Panc1 (cell line): ENCODE data around the gene LMF1. TPM values are rescaled to one million over a fixed set of nuclear protein-coding genes. Genes with fewer than 3 reads are reported as not detected.

Source experiments
- ATAC-seq: fragments of 200-7000 bp; cut with Tn5 transposase; 2 replicates; pipeline ENCODE4 v1.9.1; 2020; ENCODE audit warnings: mild to moderate bottlenecking, moderate library complexity
- BruUV-seq: library from RNA; stranded (reverse); fragments of 400-500 nt; replicated peaks from 2 replicates; lab custom pipeline; 2021; lab: Mats Ljungman, UMichigan
- CTCF ChIA-PET: fragments of 300-600 bp; sonication (Branson Sonifier 250); formaldehyde crosslinking; loops from one replicate; lab custom pipeline; 2022; ENCODE audit warnings: antibody characterized with exemption; lab: Charles Lee
- POLR2A ChIA-PET: fragments of 300-600 bp; sonication (Branson Sonifier 250); formaldehyde crosslinking; loops from one replicate; lab custom pipeline; 2022; ENCODE audit warnings: antibody characterized with exemption; lab: Charles Lee
- DNase-seq: peaks from one replicate; pipeline ENCODE4 v3.0.0-alpha.2; 2010; ENCODE audit warnings: low read depth, low spot score
- H3K27ac ChIP-seq: 2 replicates; pipeline ENCODE4 v1.5.1; 2011; ENCODE audit warnings: mild to moderate bottlenecking, low read length, inconsistent platforms
- H3K27me3 ChIP-seq: fragments of 200-500 bp; sonication (Bioruptor generic); 2 replicates; pipeline ENCODE4 v1.6.0; 2014; ENCODE audit warnings: low read length, inconsistent platforms; ENCODE audit not compliant: control insufficient read depth, insufficient read depth
- H3K36me3 ChIP-seq: fragments of 200-500 bp; sonication (Bioruptor generic); 2 replicates; pipeline ENCODE4 v1.5.1; 2014; ENCODE audit warnings: inconsistent platforms, mild to moderate bottlenecking, low read length, moderate library complexity; ENCODE audit not compliant: control insufficient read depth, insufficient read depth
- H3K4me1 ChIP-seq: 2 replicates; pipeline ENCODE4 v1.5.1; 2011; ENCODE audit warnings: inconsistent platforms, mild to moderate bottlenecking, low read length, moderate library complexity; ENCODE audit not compliant: control insufficient read depth, insufficient read depth
- H3K4me3 ChIP-seq, 2 experiments: 2 replicates each; pipeline ENCODE4 v1.5.1; 2011 to 2012; ENCODE audit warnings: low read depth in 2 of 2, low read length in 2 of 2, mild to moderate bottlenecking in 2 of 2, inconsistent platforms in 1 of 2, moderate library complexity in 1 of 2
- H3K9me3 ChIP-seq: fragments of 200-500 bp; sonication (Bioruptor generic); 2 replicates; pipeline ENCODE4 v1.5.1; 2014; ENCODE audit warnings: low read depth, mild to moderate bottlenecking, inconsistent platforms, low read length, moderate library complexity; ENCODE audit not compliant: control insufficient read depth, insufficient read depth
- POLR2AphosphoS5 ChIP-seq: IDR thresholded peaks from 2 replicates; pipeline ENCODE4 v1.6.1; 2012; ENCODE audit warnings: mild to moderate bottlenecking, low read depth, low read length, moderate library complexity
- SIN3A ChIP-seq: IDR thresholded peaks from 2 replicates; pipeline ENCODE4 v1.6.1; 2012; ENCODE audit warnings: low read depth, mild to moderate bottlenecking, low read length, moderate library complexity, borderline replicate concordance; ENCODE audit not compliant: insufficient read depth
- TCF7L2 ChIP-seq: IDR thresholded peaks from 2 replicates; pipeline ENCODE4 v1.6.1; 2011; ENCODE audit warnings: mild to moderate bottlenecking, low read depth, low read length, inconsistent platforms
- in situ Hi-C: cut with HindIII; loops from 2 replicates; pipeline ENCODE4 v1.10.0; 2016; ENCODE audit warnings: low sequenced_read_pairs, low pct_unique_long_range_greater_than_20kb
- intact Hi-C: fragments of 100-400 bp; cut with micrococcal nuclease; formaldehyde crosslinking; loops from one replicate; pipeline ENCODE4 v1.10.0; 2022; ENCODE audit not compliant: unreplicated experiment
- total RNA-seq: library from RNA; stranded (reverse); gene quantifications from one replicate; pipeline ENCODE4 v1.2.1, GENCODE V29; 2021; ENCODE audit not compliant: unreplicated experiment
- TF ChIP-seq, protein P1 (sequence below): fragments of 450-650 bp; IDR thresholded peaks from 2 replicates; pipeline ENCODE4 v1.5.1; 2017; ENCODE audit warnings: mild to moderate bottlenecking
- TF ChIP-seq, protein P2 (sequence below), 2 experiments: IDR thresholded peaks; 2 replicates each; pipeline ENCODE4 v1.6.1; 2011 to 2012; ENCODE audit warnings: low read depth in 2 of 2, control low read depth in 1 of 2, low read length in 1 of 2, mild to moderate bottlenecking in 1 of 2, moderate library complexity in 1 of 2; ENCODE audit not compliant: insufficient read depth in 1 of 2

Gene LMF1
- total RNA-seq, 1 experiment from 2014 or later, result 24.3 TPM

DNA sequence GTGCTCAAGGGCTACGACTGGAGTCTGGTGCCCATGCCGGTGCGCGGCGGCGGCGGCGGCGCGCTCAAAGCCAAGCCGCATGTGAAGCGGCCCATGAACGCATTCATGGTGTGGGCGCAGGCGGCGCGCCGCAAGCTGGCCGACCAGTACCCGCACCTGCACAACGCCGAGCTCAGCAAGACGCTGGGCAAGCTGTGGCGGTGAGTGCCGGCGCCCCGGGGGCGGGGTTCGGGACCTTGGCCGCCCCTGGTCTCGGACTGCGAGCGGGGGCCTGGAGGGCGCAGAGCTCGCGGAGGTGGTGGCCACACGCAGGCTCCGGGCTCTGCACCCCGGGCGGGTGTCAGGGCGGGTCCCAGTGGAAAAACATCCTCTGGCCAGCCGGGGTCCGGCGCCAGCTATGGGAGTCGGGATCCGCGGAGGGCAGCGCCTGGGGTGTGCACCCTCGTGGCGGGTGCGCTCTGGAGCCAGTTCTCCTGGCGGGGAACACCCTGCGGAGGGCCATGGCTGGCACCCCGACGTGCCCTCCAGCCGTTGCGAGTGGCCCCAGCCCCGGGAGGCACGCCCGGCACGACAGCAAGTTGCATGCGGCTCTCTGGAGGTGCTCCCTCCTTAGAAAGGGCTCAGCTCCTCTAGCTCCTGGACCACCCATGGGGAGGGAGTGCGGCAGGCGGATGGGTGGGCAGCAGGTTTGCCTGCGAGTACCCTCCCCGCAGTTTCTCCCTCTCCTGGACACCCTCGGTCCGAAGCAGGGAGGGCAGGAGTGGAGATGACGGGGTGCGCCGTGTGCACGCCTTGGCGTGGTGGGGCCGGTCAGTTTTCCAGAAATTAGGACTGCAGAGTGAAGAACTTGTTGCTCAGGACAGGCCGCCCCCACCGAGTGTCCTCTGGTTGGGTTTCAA lies 11.6 kb upstream of the LMF1 start:
- Histone ChIP-seq H3K4me3 (peak overlapping the region; percentile 22 to 26), H3K36me3 (no peaks in the 10 kb centered on the region), H3K27ac (no peak overlapping the region), H3K9me3 (no peaks in the 10 kb centered on the region), H3K4me1 (no peaks in the 10 kb centered on the region; the same call in 1 of the 2 replicates), H3K27me3 (no peaks in the 10 kb centered on the region)
- intact Hi-C loops, result no loop called here
- ATAC-seq, result peak; percentile 35
- no peak for DNase-seq
- CTCF ChIA-PET, result no interaction called here
- TF ChIP-seq TCF7L2, result peak; percentile 68; the same call in 1 of the 2 replicates
- no peak for TF ChIP-seq POLR2AphosphoS5
- POLR2A ChIA-PET, result no interaction called here
- in situ Hi-C loops, result no loop called here
- no TSS peak for BruUV-seq

DNA sequence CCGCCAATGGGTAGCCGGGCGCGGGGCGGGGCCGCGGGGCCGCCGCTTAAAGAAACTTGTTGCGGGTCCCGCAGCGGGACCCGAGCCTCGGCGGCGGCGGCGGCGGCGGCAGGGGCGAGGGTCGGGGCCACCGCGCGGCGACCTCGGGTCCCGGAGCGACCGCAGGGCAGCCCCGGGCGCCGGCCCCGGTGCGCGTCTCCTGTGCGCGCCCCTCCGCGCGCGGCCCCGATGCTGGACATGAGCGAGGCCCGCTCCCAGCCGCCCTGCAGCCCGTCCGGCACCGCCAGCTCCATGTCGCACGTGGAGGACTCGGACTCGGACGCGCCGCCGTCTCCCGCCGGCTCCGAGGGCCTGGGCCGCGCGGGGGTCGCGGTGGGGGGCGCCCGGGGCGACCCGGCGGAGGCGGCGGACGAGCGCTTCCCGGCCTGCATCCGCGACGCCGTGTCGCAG lies 10.9 kb upstream of the LMF1 start, which contains the start of gene SOX8:
Gene SOX8 (plus strand): TSS at position 76 of the 450 bp plus-strand sequence. CDS start 153 bp downstream, at position 229.
- in situ Hi-C loops, result no loop called here
- ChIA-PET POLR2A (interaction anchor here (0.6 kb wide), 3 partner anchors 13 to 269 kb away, joined by 3 to 8 read pairs (median 4); no protein-coding TSS in a partner anchor), CTCF (interaction anchor here (0.7 kb wide), 1 partner anchor 37 kb away, joined by 5 read pairs; no protein-coding TSS in a partner anchor)
- ATAC-seq (peak; percentile 54), DNase-seq (no peak)
- H3K27ac ChIP-seq, result no peak within 1 kb of the TSS
- H3K27me3 ChIP-seq, result no peaks in the 10 kb centered on the region
- no peaks in the 10 kb centered on the region; the same call in 1 of the 2 replicates for H3K4me1 ChIP-seq
- BruUV-seq, result no TSS peak
- TF ChIP-seq, protein P1, sequence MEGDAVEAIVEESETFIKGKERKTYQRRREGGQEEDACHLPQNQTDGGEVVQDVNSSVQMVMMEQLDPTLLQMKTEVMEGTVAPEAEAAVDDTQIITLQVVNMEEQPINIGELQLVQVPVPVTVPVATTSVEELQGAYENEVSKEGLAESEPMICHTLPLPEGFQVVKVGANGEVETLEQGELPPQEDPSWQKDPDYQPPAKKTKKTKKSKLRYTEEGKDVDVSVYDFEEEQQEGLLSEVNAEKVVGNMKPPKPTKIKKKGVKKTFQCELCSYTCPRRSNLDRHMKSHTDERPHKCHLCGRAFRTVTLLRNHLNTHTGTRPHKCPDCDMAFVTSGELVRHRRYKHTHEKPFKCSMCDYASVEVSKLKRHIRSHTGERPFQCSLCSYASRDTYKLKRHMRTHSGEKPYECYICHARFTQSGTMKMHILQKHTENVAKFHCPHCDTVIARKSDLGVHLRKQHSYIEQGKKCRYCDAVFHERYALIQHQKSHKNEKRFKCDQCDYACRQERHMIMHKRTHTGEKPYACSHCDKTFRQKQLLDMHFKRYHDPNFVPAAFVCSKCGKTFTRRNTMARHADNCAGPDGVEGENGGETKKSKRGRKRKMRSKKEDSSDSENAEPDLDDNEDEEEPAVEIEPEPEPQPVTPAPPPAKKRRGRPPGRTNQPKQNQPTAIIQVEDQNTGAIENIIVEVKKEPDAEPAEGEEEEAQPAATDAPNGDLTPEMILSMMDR, result no peak
- no peak for TF ChIP-seq SIN3A
- no peak for TF ChIP-seq POLR2AphosphoS5
- no peak for TF ChIP-seq TCF7L2
- TF ChIP-seq, protein P2, sequence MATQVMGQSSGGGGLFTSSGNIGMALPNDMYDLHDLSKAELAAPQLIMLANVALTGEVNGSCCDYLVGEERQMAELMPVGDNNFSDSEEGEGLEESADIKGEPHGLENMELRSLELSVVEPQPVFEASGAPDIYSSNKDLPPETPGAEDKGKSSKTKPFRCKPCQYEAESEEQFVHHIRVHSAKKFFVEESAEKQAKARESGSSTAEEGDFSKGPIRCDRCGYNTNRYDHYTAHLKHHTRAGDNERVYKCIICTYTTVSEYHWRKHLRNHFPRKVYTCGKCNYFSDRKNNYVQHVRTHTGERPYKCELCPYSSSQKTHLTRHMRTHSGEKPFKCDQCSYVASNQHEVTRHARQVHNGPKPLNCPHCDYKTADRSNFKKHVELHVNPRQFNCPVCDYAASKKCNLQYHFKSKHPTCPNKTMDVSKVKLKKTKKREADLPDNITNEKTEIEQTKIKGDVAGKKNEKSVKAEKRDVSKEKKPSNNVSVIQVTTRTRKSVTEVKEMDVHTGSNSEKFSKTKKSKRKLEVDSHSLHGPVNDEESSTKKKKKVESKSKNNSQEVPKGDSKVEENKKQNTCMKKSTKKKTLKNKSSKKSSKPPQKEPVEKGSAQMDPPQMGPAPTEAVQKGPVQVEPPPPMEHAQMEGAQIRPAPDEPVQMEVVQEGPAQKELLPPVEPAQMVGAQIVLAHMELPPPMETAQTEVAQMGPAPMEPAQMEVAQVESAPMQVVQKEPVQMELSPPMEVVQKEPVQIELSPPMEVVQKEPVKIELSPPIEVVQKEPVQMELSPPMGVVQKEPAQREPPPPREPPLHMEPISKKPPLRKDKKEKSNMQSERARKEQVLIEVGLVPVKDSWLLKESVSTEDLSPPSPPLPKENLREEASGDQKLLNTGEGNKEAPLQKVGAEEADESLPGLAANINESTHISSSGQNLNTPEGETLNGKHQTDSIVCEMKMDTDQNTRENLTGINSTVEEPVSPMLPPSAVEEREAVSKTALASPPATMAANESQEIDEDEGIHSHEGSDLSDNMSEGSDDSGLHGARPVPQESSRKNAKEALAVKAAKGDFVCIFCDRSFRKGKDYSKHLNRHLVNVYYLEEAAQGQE (IDR thresholded peaks at IDR 0.05; ENCODE audit: insufficient read depth in 1 of 2, low read depth in 2 of 2, low read length in 1 of 2), result no peak
- intact Hi-C loops, result no loop called here
- H3K9me3 ChIP-seq, result no peaks in the 10 kb centered on the region
- peak within 1 kb of the TSS; percentile 40 to 44 for H3K4me3 ChIP-seq
- no peaks in the 10 kb centered on the region for H3K36me3 ChIP-seq
